ENCODE measurements around the gene VAV2.

VAV2 gene

GRCh38 chr9:133855802-133856521 is 136.2 kb downstream of the VAV2 start:
- Mint-ChIP-seq H3K36me3 (no peaks in the 10 kb centered on the region), H3K4me3 (no peak overlapping the region), H3K27me3 (no peaks in the 10 kb centered on the region), H3K27ac (no peak overlapping the region), H3K4me1 (no peaks in the 10 kb centered on the region), H3K9me3 (no peaks in the 10 kb centered on the region)

GRCh38 chr9:133855371-133855770 is 136.8 kb downstream of the VAV2 start:
- Mint-ChIP-seq H3K27ac (no peak overlapping the region), H3K4me1 (no peaks in the 10 kb centered on the region), H3K36me3 (no peaks in the 10 kb centered on the region), H3K4me3 (no peak overlapping the region), H3K9me3 (no peaks in the 10 kb centered on the region), H3K27me3 (no peaks in the 10 kb centered on the region)

- no peak overlapping the region for H3K27ac Mint-ChIP-seq
Observed at GRCh38 chr9:133854765-133855164, 137.4 kb downstream of the VAV2 start.

DNA sequence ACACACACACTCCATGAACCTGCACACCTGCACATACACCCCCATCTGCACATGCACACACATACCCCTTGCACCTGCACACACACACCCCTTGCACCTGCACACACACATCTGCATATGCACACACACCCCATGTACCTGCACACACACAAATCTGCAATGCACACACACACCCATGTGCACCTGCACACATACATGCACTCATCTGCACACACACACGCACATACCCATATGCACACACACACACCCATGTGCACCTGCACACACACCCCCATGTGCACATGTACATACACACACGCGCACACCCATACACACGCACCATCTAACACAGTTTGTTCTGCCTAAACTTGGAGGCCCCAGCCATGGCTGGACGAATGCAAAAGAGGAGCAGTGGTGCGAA is 138.1 kb downstream of the VAV2 start:
- Mint-ChIP-seq H3K4me3 (no peak overlapping the region), H3K4me1 (no peaks in the 10 kb centered on the region), H3K27me3 (no peaks in the 10 kb centered on the region), H3K36me3 (no peaks in the 10 kb centered on the region), H3K27ac (no peak overlapping the region), H3K9me3 (no peaks in the 10 kb centered on the region)

More at GRCh38 chr9:133854765-133855164, 137.4 kb downstream of the VAV2 start:
- Mint-ChIP-seq H3K36me3 (no peaks in the 10 kb centered on the region), H3K4me1 (no peaks in the 10 kb centered on the region), H3K9me3 (no peaks in the 10 kb centered on the region), H3K27me3 (no peaks in the 10 kb centered on the region), H3K4me3 (no peak overlapping the region)

- H3K4me3 Mint-ChIP-seq, result no peak overlapping the region
- no peaks in the 10 kb centered on the region for H3K4me1 Mint-ChIP-seq
- no peaks in the 10 kb centered on the region for H3K36me3 Mint-ChIP-seq
- no peaks in the 10 kb centered on the region for H3K9me3 Mint-ChIP-seq
- no peaks in the 10 kb centered on the region for H3K27me3 Mint-ChIP-seq
- no peak overlapping the region for H3K27ac Mint-ChIP-seq
Observed at GRCh38 chr9:133853331-133853730, 138.8 kb downstream of the VAV2 start.

DNA sequence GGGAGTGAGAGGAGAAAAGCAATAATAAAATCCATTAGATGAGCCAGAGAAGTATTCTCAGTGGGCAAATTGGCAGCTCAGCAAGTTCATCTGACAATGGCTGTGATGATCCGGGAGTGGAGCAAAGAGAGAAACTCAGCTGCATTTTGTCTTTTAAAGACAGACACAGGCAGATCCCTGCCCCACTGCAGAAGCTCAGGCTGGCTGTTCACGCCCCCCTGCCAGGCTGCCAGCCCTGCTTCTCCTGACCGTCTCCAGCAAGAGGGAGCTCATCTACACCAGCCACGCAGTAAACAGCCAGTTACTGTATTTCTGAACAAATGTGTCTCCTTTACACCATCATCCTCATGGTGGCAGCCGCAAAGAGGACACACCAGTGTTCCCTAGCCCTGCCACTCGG is 139.7 kb downstream of the VAV2 start:
- H3K27me3 Mint-ChIP-seq, result no peaks in the 10 kb centered on the region
- no peaks in the 10 kb centered on the region for H3K36me3 Mint-ChIP-seq
- H3K4me3 Mint-ChIP-seq, result no peak overlapping the region
- H3K9me3 Mint-ChIP-seq, result no peaks in the 10 kb centered on the region
- H3K4me1 Mint-ChIP-seq, result no peaks in the 10 kb centered on the region
- H3K27ac Mint-ChIP-seq, result no peak overlapping the region

DNA sequence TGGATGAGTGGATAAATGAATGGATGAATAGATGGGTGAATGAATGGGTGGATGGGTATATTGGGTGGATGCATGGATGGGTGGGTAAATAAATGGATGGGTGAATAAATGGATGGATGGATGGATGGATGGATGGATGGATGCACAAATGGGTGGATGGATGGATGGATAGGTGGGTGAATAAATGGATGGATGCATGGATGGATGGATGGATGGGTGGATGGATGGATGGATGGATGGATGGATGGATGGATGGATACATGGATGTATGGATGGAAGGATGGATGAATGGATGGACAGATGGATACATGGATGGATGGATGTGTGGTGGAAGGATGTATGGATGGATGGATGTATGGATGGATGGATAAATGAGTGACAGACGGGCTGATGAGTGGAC is 140.4 kb downstream of the VAV2 start:
- H3K36me3 Mint-ChIP-seq, result no peaks in the 10 kb centered on the region
- no peak overlapping the region for H3K27ac Mint-ChIP-seq
- H3K4me1 Mint-ChIP-seq, result no peaks in the 10 kb centered on the region
- no peaks in the 10 kb centered on the region for H3K27me3 Mint-ChIP-seq
- H3K4me3 Mint-ChIP-seq, result no peak overlapping the region
- H3K9me3 Mint-ChIP-seq, result no peaks in the 10 kb centered on the region

DNA sequence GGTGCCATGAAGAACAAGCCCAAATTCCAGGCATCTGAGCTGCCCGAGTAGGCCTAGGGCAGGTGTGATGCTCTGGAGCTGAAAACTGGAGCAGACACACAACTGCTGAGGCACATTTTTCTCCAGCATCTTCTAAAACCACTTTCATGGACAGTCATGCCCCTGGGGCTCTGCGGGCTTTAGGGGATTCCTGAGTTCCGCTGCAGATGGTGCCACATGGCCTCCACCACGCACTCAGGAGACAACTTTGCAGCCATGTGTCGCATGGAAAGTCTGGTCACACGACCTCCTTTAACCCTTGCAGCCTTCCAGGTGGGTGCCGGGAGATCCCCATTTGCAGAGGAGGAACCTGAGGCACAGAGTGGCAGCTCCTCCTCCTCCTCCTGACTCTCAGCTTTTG is 141.2 kb downstream of the VAV2 start:
- Mint-ChIP-seq H3K36me3 (no peaks in the 10 kb centered on the region), H3K27ac (no peak overlapping the region), H3K9me3 (no peaks in the 10 kb centered on the region), H3K4me3 (no peak overlapping the region), H3K27me3 (no peaks in the 10 kb centered on the region), H3K4me1 (no peaks in the 10 kb centered on the region)

- no peaks in the 10 kb centered on the region for H3K4me1 Mint-ChIP-seq
- H3K36me3 Mint-ChIP-seq, result no peaks in the 10 kb centered on the region
- no peak overlapping the region for H3K27ac Mint-ChIP-seq
- H3K27me3 Mint-ChIP-seq, result no peaks in the 10 kb centered on the region
- H3K9me3 Mint-ChIP-seq, result no peaks in the 10 kb centered on the region
- no peak overlapping the region for H3K4me3 Mint-ChIP-seq
Observed at GRCh38 chr9:133850161-133850560, 142.0 kb downstream of the VAV2 start.

DNA sequence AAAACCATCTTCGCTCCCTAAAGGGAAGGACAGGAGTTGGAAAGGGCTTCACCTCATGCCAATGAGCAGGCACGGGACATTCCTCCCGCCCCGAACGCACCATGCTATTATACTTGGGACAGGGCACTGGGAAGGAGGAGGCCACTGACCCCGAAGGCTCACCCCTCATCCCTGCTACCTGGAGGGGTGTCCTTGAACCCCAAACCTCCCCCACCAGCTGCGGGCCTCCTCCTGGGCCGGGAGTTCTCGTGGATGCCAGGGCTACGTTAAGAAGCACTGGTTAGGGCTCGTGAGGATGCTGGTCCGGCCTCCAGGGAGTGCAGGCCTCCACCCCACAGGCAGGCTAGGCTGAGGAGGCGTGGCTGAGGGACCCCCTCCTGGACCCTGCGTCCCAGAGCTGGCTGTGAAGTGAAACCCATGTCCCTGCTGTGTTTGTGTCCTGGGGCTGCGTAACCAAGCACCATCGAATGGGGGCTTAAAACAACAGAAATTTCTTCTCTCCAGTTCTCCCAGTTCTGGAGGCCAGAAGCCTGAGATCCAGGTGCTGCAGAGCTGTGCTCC is 142.9 kb downstream of the VAV2 start:
- H3K9me3 Mint-ChIP-seq, result no peaks in the 10 kb centered on the region
- no peaks in the 10 kb centered on the region for H3K36me3 Mint-ChIP-seq
- no peaks in the 10 kb centered on the region for H3K4me1 Mint-ChIP-seq
- H3K4me3 Mint-ChIP-seq, result no peak overlapping the region
- H3K27me3 Mint-ChIP-seq, result no peaks in the 10 kb centered on the region
- H3K27ac Mint-ChIP-seq, result no peak overlapping the region

GRCh38 chr9:133848471-133849109 is 143.5 kb downstream of the VAV2 start:
- Mint-ChIP-seq H3K4me1 (no peaks in the 10 kb centered on the region), H3K36me3 (no peaks in the 10 kb centered on the region), H3K27ac (no peak overlapping the region), H3K27me3 (peaks cover under 1% of the 10 kb centered on the region), H3K9me3 (no peaks in the 10 kb centered on the region), H3K4me3 (no peak overlapping the region)

- H3K4me3 Mint-ChIP-seq, result no peak overlapping the region
- H3K27me3 Mint-ChIP-seq, result peaks cover 3% of the 10 kb centered on the region
- no peaks in the 10 kb centered on the region for H3K36me3 Mint-ChIP-seq
- no peaks in the 10 kb centered on the region for H3K9me3 Mint-ChIP-seq
- no peak overlapping the region for H3K27ac Mint-ChIP-seq
- H3K4me1 Mint-ChIP-seq, result no peaks in the 10 kb centered on the region
Observed at GRCh38 chr9:133846483-133847090, 145.5 kb downstream of the VAV2 start.

DNA sequence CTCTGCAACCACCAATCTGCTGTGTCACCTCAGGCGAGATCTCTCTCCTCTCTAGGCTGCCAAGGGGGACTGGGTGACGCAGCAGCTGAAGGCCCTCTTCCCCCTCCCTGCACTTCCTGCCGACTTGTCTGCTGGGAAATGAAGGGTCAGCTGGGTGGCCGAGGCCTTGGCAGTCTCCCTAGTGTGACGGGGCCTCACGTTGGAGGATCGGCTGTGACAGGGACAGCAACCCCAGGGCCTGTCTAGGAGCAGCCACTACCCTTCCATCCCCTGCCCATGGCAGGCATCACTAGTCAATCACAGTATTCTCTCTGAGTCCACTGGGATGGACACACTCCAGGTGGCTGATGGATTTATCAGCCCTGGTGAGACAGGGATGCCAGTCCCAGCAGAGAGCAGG is 146.7 kb downstream of the VAV2 start:
- no peak overlapping the region for H3K27ac Mint-ChIP-seq

GRCh38 chr9:133844881-133845410 is 147.2 kb downstream of the VAV2 start:
- no peaks in the 10 kb centered on the region for H3K4me1 Mint-ChIP-seq
- H3K27me3 Mint-ChIP-seq, result peaks cover 3% of the 10 kb centered on the region
- H3K27ac Mint-ChIP-seq, result no peak overlapping the region
- no peaks in the 10 kb centered on the region for H3K36me3 Mint-ChIP-seq
- H3K4me3 Mint-ChIP-seq, result no peak overlapping the region
- no peaks in the 10 kb centered on the region for H3K9me3 Mint-ChIP-seq

More for the DNA sequence above, 146.7 kb downstream of the VAV2 start:
- H3K27me3 Mint-ChIP-seq, result peaks cover 3% of the 10 kb centered on the region
- H3K4me1 Mint-ChIP-seq, result no peaks in the 10 kb centered on the region
- H3K9me3 Mint-ChIP-seq, result no peaks in the 10 kb centered on the region
- no peak overlapping the region for H3K4me3 Mint-ChIP-seq
- no peaks in the 10 kb centered on the region for H3K36me3 Mint-ChIP-seq

GRCh38 chr9:133844398-133844784 is 147.7 kb downstream of the VAV2 start:
- H3K4me1 Mint-ChIP-seq, result no peaks in the 10 kb centered on the region
- H3K36me3 Mint-ChIP-seq, result no peaks in the 10 kb centered on the region
- H3K4me3 Mint-ChIP-seq, result no peak overlapping the region
- H3K9me3 Mint-ChIP-seq, result no peaks in the 10 kb centered on the region
- no peak overlapping the region for H3K27ac Mint-ChIP-seq
- H3K27me3 Mint-ChIP-seq, result peaks cover 3% of the 10 kb centered on the region
